HL-60 (cell line): Measurements from ENCODE around the gene FEM1A.
"Not testable (repeated sequence)": the region's sequence is repeated elsewhere in the genome, so short reads cannot be mapped to it uniquely, and the experiment has no call there.

Experiments
- DNase-seq, 2 experiments: peaks; one replicate each; pipeline ENCODE4 v3.0.0-alpha.2; 2010 to 2020; ENCODE audit warnings: low read depth in 1 of 2, low spot score in 1 of 2
- H3K27ac ChIP-seq: fragments of 250-450 bp; sonication (Bioruptor Pico); replicated peaks from 2 replicates; pipeline ENCODE4 v1.5.1; 2020; ENCODE audit warnings: mild to moderate bottlenecking, moderate library complexity
- H3K27me3 ChIP-seq: fragments of 250-450 bp; sonication (Bioruptor Pico); 2 replicates; pipeline ENCODE4 v1.5.1; 2021; ENCODE audit warnings: mild to moderate bottlenecking, moderate library complexity; ENCODE audit not compliant: insufficient read depth, poor library complexity, severe bottlenecking
- H3K4me3 ChIP-seq: replicated peaks from 2 replicates; pipeline ENCODE4 v1.5.1; 2011; ENCODE audit warnings: mild to moderate bottlenecking, control low read depth, low read length; ENCODE audit not compliant: insufficient read depth
- CTCF ChIP-seq: IDR thresholded peaks from one replicate; pipeline ENCODE4 v1.5.1; 2011; ENCODE audit warnings: low read length, control low read depth, inconsistent platforms; ENCODE audit not compliant: insufficient read depth
- GABPA ChIP-seq: IDR thresholded peaks from 2 replicates; pipeline ENCODE4 v1.6.1; 2012; ENCODE audit warnings: low read depth
- POLR2AphosphoS5 ChIP-seq: IDR thresholded peaks from 2 replicates; pipeline ENCODE4 v1.6.1; 2012; ENCODE audit warnings: low read depth
- SPI1 ChIP-seq: IDR thresholded peaks from 2 replicates; pipeline ENCODE4 v1.6.1; 2012; ENCODE audit warnings: low read depth, mild to moderate bottlenecking, borderline replicate concordance
- TF ChIP-seq, protein P1 (sequence below): IDR thresholded peaks from 2 replicates; pipeline ENCODE4 v1.6.1; 2012; ENCODE audit warnings: low read depth; ENCODE audit not compliant: insufficient replicate concordance

Gene FEM1A

DNA sequence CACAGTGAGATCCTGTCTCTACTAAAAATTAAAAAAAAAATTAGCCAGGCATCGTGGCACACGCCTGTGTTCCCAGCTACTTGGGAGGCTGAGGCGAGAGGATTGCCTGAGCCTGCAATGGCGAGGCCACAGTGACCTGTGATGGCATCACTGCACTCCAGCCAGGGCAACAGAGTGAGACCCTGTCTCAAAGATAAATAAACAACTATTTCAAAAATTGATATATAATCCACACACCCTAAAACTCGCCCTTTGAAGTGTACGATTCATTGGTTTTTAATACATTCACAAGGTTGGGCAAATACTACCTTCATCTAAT lies 52.1 kb downstream of the FEM1A start:
- Histone ChIP-seq H3K27me3 (no peaks in the 10 kb centered on the region), H3K27ac (no peak overlapping the region), H3K4me3 (no peak overlapping the region)
- DNase-seq: no peak
- TF ChIP-seq, protein P1, sequence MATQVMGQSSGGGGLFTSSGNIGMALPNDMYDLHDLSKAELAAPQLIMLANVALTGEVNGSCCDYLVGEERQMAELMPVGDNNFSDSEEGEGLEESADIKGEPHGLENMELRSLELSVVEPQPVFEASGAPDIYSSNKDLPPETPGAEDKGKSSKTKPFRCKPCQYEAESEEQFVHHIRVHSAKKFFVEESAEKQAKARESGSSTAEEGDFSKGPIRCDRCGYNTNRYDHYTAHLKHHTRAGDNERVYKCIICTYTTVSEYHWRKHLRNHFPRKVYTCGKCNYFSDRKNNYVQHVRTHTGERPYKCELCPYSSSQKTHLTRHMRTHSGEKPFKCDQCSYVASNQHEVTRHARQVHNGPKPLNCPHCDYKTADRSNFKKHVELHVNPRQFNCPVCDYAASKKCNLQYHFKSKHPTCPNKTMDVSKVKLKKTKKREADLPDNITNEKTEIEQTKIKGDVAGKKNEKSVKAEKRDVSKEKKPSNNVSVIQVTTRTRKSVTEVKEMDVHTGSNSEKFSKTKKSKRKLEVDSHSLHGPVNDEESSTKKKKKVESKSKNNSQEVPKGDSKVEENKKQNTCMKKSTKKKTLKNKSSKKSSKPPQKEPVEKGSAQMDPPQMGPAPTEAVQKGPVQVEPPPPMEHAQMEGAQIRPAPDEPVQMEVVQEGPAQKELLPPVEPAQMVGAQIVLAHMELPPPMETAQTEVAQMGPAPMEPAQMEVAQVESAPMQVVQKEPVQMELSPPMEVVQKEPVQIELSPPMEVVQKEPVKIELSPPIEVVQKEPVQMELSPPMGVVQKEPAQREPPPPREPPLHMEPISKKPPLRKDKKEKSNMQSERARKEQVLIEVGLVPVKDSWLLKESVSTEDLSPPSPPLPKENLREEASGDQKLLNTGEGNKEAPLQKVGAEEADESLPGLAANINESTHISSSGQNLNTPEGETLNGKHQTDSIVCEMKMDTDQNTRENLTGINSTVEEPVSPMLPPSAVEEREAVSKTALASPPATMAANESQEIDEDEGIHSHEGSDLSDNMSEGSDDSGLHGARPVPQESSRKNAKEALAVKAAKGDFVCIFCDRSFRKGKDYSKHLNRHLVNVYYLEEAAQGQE: no peak
- TF ChIP-seq POLR2AphosphoS5 (no peak), GABPA (no peak), CTCF (no peak), SPI1 (no peak)

- DNase-seq: no peak
- TF ChIP-seq CTCF: no peak
- no peak overlapping the region for H3K27ac ChIP-seq
- H3K27me3 ChIP-seq: no peaks in the 10 kb centered on the region
- no peak overlapping the region for H3K4me3 ChIP-seq
These were observed 53.0 kb downstream of the FEM1A start for GRCh38 chr19:4844348-4845179.

DNA sequence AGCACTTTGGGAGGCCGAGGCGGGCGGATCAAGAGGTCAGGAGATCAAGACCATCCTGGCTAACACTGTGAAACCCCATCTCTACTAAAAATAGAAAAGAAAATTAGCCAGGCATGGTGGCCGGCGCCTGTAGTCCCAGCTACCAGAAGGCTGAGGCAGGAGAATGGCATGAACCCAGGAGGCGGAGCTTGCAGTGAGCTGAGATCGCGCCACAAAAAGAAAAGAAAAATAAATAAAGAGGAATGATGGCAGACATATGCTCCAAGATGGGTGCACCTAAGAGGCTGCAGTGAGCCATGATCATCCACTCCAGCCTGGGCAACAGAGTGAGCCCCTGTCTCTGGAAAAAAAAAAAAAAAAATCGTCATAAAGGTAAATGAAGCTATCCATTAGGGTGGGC lies 54.4 kb downstream of the FEM1A start:
- not testable (repeated sequence) for DNase-seq, H3K27ac ChIP-seq, H3K27me3 ChIP-seq, H3K4me3 ChIP-seq

DNA sequence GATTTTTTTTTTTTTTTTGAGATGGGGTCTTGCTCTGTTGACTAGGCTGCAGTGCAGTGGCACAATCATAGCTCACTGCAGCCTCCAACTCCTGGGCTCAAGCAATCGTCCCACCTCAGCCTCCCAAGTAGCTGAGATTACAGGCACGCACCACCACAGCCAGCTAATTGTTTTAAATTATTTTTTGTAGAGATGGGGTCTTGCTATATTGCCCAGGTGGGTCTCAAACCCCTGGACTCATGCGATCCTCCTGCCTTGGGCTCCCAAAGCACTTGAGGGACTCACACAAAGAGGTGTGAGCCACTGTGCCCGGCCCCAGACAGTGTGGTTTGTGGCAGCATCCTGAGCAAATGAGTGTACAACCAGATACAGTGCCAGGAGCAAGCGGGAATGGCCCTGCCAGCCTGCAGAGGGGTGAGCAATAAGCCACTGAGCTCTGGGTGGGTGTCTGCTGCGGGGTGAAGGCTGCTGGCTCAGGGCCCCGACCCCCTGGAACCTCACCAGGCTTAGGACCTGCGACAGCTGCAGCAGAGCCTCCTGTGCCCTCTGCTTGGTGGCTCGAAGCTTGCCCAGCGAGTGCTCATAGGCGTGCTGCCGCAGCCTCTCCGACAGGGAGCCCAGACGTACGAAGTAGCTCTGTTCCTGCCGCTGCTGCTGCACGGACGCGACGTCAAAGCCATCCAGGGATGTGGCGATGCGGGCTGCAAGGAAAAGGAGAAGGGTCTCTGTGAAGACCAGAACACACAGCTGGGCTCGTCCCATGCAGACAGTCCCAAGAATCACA lies 55.8 kb downstream of the FEM1A start:
- DNase-seq: no peak
- Histone ChIP-seq H3K27ac (no peak overlapping the region), H3K27me3 (no peaks in the 10 kb centered on the region), H3K4me3 (no peak overlapping the region)
- TF ChIP-seq SPI1: no peak
- no peak for TF ChIP-seq POLR2AphosphoS5
- TF ChIP-seq, protein P1: no peak

DNA sequence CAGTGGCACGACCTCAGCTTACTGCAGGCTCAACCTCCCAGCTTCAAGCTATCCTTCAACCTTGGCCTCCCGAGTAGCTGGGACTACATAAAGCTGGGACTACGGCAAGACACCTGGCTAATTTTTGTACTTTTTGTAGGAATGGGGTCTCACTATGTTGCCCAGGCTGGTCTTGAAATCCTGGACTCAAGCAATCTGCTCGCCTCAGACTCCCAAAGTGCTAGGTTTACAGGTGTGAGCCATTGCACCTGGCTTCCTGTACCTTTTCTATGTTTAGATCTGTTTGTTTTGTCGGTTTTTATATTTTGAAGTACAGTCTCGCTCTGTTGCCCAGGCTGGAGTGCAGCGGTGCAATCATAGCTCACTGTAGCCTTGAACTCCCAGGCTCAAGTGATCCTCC lies 57.5 kb downstream of the FEM1A start:
- Histone ChIP-seq H3K4me3 (no peak overlapping the region), H3K27ac (no peak overlapping the region), H3K27me3 (no peaks in the 10 kb centered on the region)
- no peak for TF ChIP-seq CTCF
- TF ChIP-seq GABPA: no peak
- no peak for TF ChIP-seq POLR2AphosphoS5
- TF ChIP-seq, protein P1: no peak
- no peak for TF ChIP-seq SPI1
- DNase-seq: no peak
